Activated gamma-delta T cell (primary cell): Measurements from ENCODE around the gene TERC.
A peak's percentile ranks its signal among the peaks of the same experiment; 100 is the strongest.

Experiments
- DNase-seq: peaks from one replicate; lab custom pipeline; 2025; lab: John Stamatoyannopoulos, UW
- total RNA-seq, 2 donors: gene quantifications; one replicate each; lab custom pipeline; 2026; lab: John Stamatoyannopoulos, UW

The TERC gene
- 0.04 to 0.20 reads per million in 2 donors for total RNA-seq

GRCh38 chr3:169764882-169765612 is at the start of gene TERC:
TERC (minus strand) TSS chr3:169765060.
- DNase-seq, result peak; percentile 81

GRCh38 chr3:169813757-169814517 is 49.1 kb upstream of the TERC start:
- peak; percentile 23 for DNase-seq

GRCh38 chr3:169813278-169813677 is 48.4 kb upstream of the TERC start:
- DNase-seq, result no peak

GRCh38 chr3:169812332-169813235 is 47.7 kb upstream of the TERC start, which contains the start of the genes LRRC34 and LRRIQ4:
LRRC34 (minus strand) TSS chr3:169812904; CDS start chr3:169812548, 356 bp downstream.
LRRIQ4 (plus strand) TSS chr3:169812870; CDS start chr3:169821922, 9,052 bp downstream.
- DNase-seq, result peak; percentile 19

- DNase-seq, result no peak
Observed at GRCh38 chr3:169811631-169812331, 46.9 kb upstream of the TERC start.

GRCh38 chr3:169809230-169809795 is 44.5 kb upstream of the TERC start:
- DNase-seq, result no peak

- DNase-seq, result no peak
Observed at GRCh38 chr3:169804681-169805080, 39.8 kb upstream of the TERC start.

- DNase-seq, result no peak
Observed at GRCh38 chr3:169792359-169792758, 27.5 kb upstream of the TERC start.

GRCh38 chr3:169790687-169791429 is 26.0 kb upstream of the TERC start:
- DNase-seq, result no peak

- DNase-seq, result no peak
Observed at GRCh38 chr3:169790219-169790618, 25.4 kb upstream of the TERC start.

- no peak for DNase-seq
Observed at GRCh38 chr3:169787791-169788190, 22.9 kb upstream of the TERC start.

GRCh38 chr3:169787120-169787519 is 22.3 kb upstream of the TERC start:
- no peak for DNase-seq

GRCh38 chr3:169781209-169781855 is 16.5 kb upstream of the TERC start:
- no peak for DNase-seq

GRCh38 chr3:169780742-169781141 is 15.9 kb upstream of the TERC start:
- no peak for DNase-seq

GRCh38 chr3:169777822-169778221 is 13.0 kb upstream of the TERC start:
- DNase-seq, result no peak

- DNase-seq, result no peak
Observed at GRCh38 chr3:169774186-169774585, 9.3 kb upstream of the TERC start.

GRCh38 chr3:169772897-169773816 is 8.3 kb upstream of the TERC start, which contains the start of gene MYNN:
MYNN (plus strand) TSS chr3:169773396; CDS start chr3:169774296, 900 bp downstream.
- DNase-seq, result peak; percentile 79

GRCh38 chr3:169772305-169772896 is 7.5 kb upstream of the TERC start:
- no peak for DNase-seq
